H1 (cell line): ENCODE data around the gene PKD1. TPM values are rescaled to one million over a fixed set of nuclear protein-coding genes. Genes with fewer than 3 reads are reported as not detected.

Experiments used
- CTCF ChIA-PET: fragments of 300-600 bp; sonication (Branson Sonifier 250); formaldehyde crosslinking; loops from one replicate; lab custom pipeline; 2021; ENCODE audit not compliant: partially characterized antibody; lab: Charles Lee
- POLR2A ChIA-PET: fragments of 300-600 bp; sonication (Branson Sonifier 250); formaldehyde crosslinking; loops from one replicate; lab custom pipeline; 2021; ENCODE audit warnings: inconsistent platforms; ENCODE audit not compliant: partially characterized antibody; lab: Charles Lee
- DNase-seq, 2 experiments: peaks; one replicate each; pipeline versions ENCODE4 v3.0.0 to v3.0.0-alpha.2; 2010 to 2022; ENCODE audit warnings: low spot score in 2 of 2, low read depth in 1 of 2, mixed read lengths in 1 of 2
- FAIRE-seq: peaks from 2 replicates; lab custom pipeline; 2011; peaks lifted over from hg19 to GRCh38; lab: Jason Lieb, UNC
- H2AFZ ChIP-seq: 2 replicates; pipeline ENCODE4 v1.8.1; 2012; ENCODE audit warnings: low read length, inconsistent platforms
- H2AK5ac ChIP-seq: 2 replicates; pipeline ENCODE4 v1.6.1; 2013; ENCODE audit warnings: low read depth, low read length
- H2BK120ac ChIP-seq: replicated peaks from 2 replicates; pipeline ENCODE3; 2013; ENCODE audit warnings: low read depth, low read length, inconsistent platforms
- H2BK12ac ChIP-seq: 2 replicates; pipeline ENCODE4 v1.6.1; 2013; ENCODE audit warnings: low read depth, low read length
- H2BK15ac ChIP-seq: 2 replicates; pipeline ENCODE4 v1.6.1; 2013; ENCODE audit warnings: low read length
- H2BK20ac ChIP-seq: 2 replicates; pipeline ENCODE4 v1.6.1; 2013; ENCODE audit warnings: low read length
- H2BK5ac ChIP-seq: 2 replicates; pipeline ENCODE4 v1.6.1; 2013; ENCODE audit warnings: low read depth, low read length
- H3K14ac ChIP-seq: 2 replicates; pipeline ENCODE4 v1.6.1; 2013; ENCODE audit warnings: inconsistent platforms; ENCODE audit not compliant: insufficient read length
- H3K18ac ChIP-seq: 2 replicates; pipeline ENCODE4 v1.6.1; 2013; ENCODE audit warnings: low read length; ENCODE audit errors: extremely low read depth
- H3K23ac ChIP-seq: 2 replicates; pipeline ENCODE4 v1.6.1; 2013; ENCODE audit warnings: inconsistent platforms; ENCODE audit not compliant: insufficient read length
- H3K23me2 ChIP-seq: 2 replicates; pipeline ENCODE4 v1.6.1; 2013; ENCODE audit warnings: low read depth, low read length
- H3K27ac ChIP-seq: 2 replicates; pipeline ENCODE4 v1.6.1; 2011; ENCODE audit warnings: low read depth, low read length, inconsistent platforms
- H3K27me3 ChIP-seq, 4 experiments: replicated peaks in 1 of 4; 1 replicate in 1 of 4; 2 replicates in 3 of 4; pipeline versions ENCODE4 v1.6.1 to v1.8.1; 2011 to 2013; ENCODE audit warnings: low read length in 3 of 4, mild to moderate bottlenecking in 3 of 4, inconsistent platforms in 2 of 4, mixed read lengths in 2 of 4, moderate library complexity in 1 of 4; ENCODE audit not compliant: control insufficient read depth in 3 of 4, insufficient read depth in 3 of 4; ENCODE audit errors: extremely low read depth in 1 of 4
- H3K36me3 ChIP-seq, 4 experiments: 2 replicates each; pipeline versions ENCODE4 v1.6.1 to v1.8.1; 2011 to 2013; ENCODE audit warnings: mild to moderate bottlenecking in 4 of 4, low read length in 3 of 4, moderate library complexity in 2 of 4, control low read depth in 1 of 4, inconsistent platforms in 1 of 4; ENCODE audit not compliant: insufficient read depth in 4 of 4, control insufficient read depth in 2 of 4
- H3K4ac ChIP-seq: replicated peaks from 2 replicates; pipeline ENCODE3; 2013; ENCODE audit warnings: low read length, low read depth, mixed read lengths, inconsistent platforms; ENCODE audit not compliant: insufficient read length
- H3K4me1 ChIP-seq, 4 experiments: replicated peaks in 1 of 4; 1 replicate in 1 of 4; 2 replicates in 3 of 4; pipeline versions ENCODE4 v1.6.1 to v1.8.1; 2011 to 2013; ENCODE audit warnings: low read length in 3 of 4, inconsistent platforms in 2 of 4, mixed read lengths in 1 of 4; ENCODE audit not compliant: insufficient read depth in 4 of 4, control insufficient read depth in 3 of 4
- H3K4me2 ChIP-seq, 2 experiments: 2 replicates each; pipeline versions ENCODE4 v1.6.1 to v1.8.1; 2011 to 2013; ENCODE audit warnings: low read depth in 2 of 2, low read length in 2 of 2, control low read depth in 1 of 2, inconsistent platforms in 1 of 2, mild to moderate bottlenecking in 1 of 2; ENCODE audit not compliant: insufficient read depth in 1 of 2
- H3K4me3 ChIP-seq, 4 experiments: fragments of 200-600, 300-600 bp in 1 of 4; sonication (generic), shearing (Covaris generic), sonication (Bioruptor Twin) in 1 of 4; 2 replicates each; pipeline versions ENCODE4 v1.5.1 to v1.8.1; 2011 to 2016; ENCODE audit warnings: low read length in 4 of 4, low read depth in 3 of 4, control low read depth in 2 of 4, inconsistent platforms in 2 of 4, mild to moderate bottlenecking in 2 of 4, mixed read lengths in 1 of 4, moderate library complexity in 1 of 4; ENCODE audit not compliant: insufficient read depth in 2 of 4; ENCODE audit errors: extremely low read depth in 1 of 4
- H3K56ac ChIP-seq: replicated peaks from 2 replicates; pipeline ENCODE3; 2013; ENCODE audit warnings: low read depth, mild to moderate bottlenecking, mixed read lengths, low read length, inconsistent platforms; ENCODE audit not compliant: insufficient read length
- H3K79me1 ChIP-seq: 2 replicates; pipeline ENCODE4 v1.6.1; 2013; ENCODE audit warnings: low read depth, low read length, control low read depth
- H3K79me2 ChIP-seq, 2 experiments: 2 replicates each; pipeline versions ENCODE4 v1.6.1 to v1.8.1; 2012 to 2013; ENCODE audit warnings: low read length in 2 of 2, mild to moderate bottlenecking in 2 of 2, inconsistent platforms in 1 of 2; ENCODE audit not compliant: insufficient read depth in 2 of 2, control insufficient read depth in 1 of 2
- H3K9ac ChIP-seq, 4 experiments: replicated peaks in 1 of 4; 1 replicate in 1 of 4; 2 replicates in 3 of 4; pipeline versions ENCODE4 v1.6.1 to v1.8.1; 2011 to 2013; ENCODE audit warnings: low read depth in 3 of 4, low read length in 3 of 4, control low read depth in 2 of 4, mild to moderate bottlenecking in 2 of 4, moderate library complexity in 2 of 4, inconsistent platforms in 1 of 4; ENCODE audit errors: extremely low read depth in 1 of 4
- H3K9me3 ChIP-seq, 2 experiments: 2 replicates each; pipeline versions ENCODE4 v1.6.1 to v1.8.1; 2012 to 2013; ENCODE audit warnings: mild to moderate bottlenecking in 2 of 2, moderate library complexity in 2 of 2, control low read depth in 1 of 2, inconsistent platforms in 1 of 2, low read depth in 1 of 2, low read length in 1 of 2, mixed read lengths in 1 of 2; ENCODE audit not compliant: insufficient read depth in 2 of 2
- H4K20me1 ChIP-seq, 2 experiments: replicated peaks in 1 of 2; 2 replicates each; pipeline versions ENCODE3 to v1.8.1; 2011 to 2013; ENCODE audit warnings: inconsistent platforms in 2 of 2, low read length in 2 of 2, mild to moderate bottlenecking in 1 of 2; ENCODE audit not compliant: insufficient read depth in 2 of 2, control insufficient read depth in 1 of 2
- H4K5ac ChIP-seq: 2 replicates; pipeline ENCODE4 v1.6.1; 2013; ENCODE audit warnings: low read length, low read depth, mixed read lengths, inconsistent platforms; ENCODE audit not compliant: insufficient read length
- H4K8ac ChIP-seq: 2 replicates; pipeline ENCODE4 v1.8.0; 2013; ENCODE audit warnings: mild to moderate bottlenecking, moderate library complexity, low read length, inconsistent platforms; ENCODE audit not compliant: insufficient read depth; ENCODE audit errors: extremely low read depth
- H4K91ac ChIP-seq: replicated peaks from 2 replicates; pipeline ENCODE3; 2013; ENCODE audit warnings: low read length, mixed read lengths, inconsistent platforms; ENCODE audit not compliant: insufficient read length
- ASH2L ChIP-seq: fragments of 200-600, 300-600 bp; sonication (generic); IDR thresholded peaks from one replicate; pipeline ENCODE4 v1.7.1; 2017; ENCODE audit warnings: low read length
- KDM4A ChIP-seq: IDR thresholded peaks from one replicate; pipeline ENCODE4 v1.7.1; 2012; ENCODE audit warnings: low read depth, mild to moderate bottlenecking, moderate library complexity, low read length, inconsistent platforms; ENCODE audit not compliant: severe bottlenecking
- POLR2AphosphoS5 ChIP-seq: IDR thresholded peaks from 2 replicates; pipeline ENCODE4 v1.6.1; 2011; ENCODE audit warnings: low read depth, low read length
- TBP ChIP-seq: IDR thresholded peaks from 2 replicates; pipeline ENCODE4 v1.6.1; 2011; ENCODE audit warnings: low read depth, low read length, improper control_type of control experiment
- WGBS, 2 experiments: shearing (Covaris generic) in 1 of 2; methylation state at CpG; one replicate each; pipeline versions ENCODE4 v1.1.6 to v1.1.7; 2013 to 2015; ENCODE audit warnings: low lambda C conversion rate in 2 of 2, mixed read lengths in 2 of 2, inconsistent platforms in 1 of 2, low coverage in 1 of 2, missing lambda C conversion rate in 1 of 2; ENCODE audit not compliant: insufficient replicate concordance in 2 of 2, insufficient coverage in 1 of 2, insufficient read length in 1 of 2; ENCODE audit errors: extremely low coverage in 1 of 2, missing lambda C conversion rate in 1 of 2; 5-methylcytosine and 5-hydroxymethylcytosine counted together
- polyA plus RNA-seq, 7 experiments: library from polyadenylated mRNA; depleted of rRNA in 3 of 7; stranded (reverse) in 5 of 7; unstranded in 2 of 7; fragments of >200 nt in 5 of 7; fragments of 200-250 nt in 2 of 7; gene quantifications; 1 replicate in 5 of 7; 2 replicates in 1 of 7; 4 replicates in 1 of 7; pipeline versions ENCODE4 v1.2.1 to v1.2.3, GENCODE V29; 2011 to 2013; ENCODE audit warnings: missing spikeins in 2 of 7, mixed read lengths in 2 of 7
- total RNA-seq: library from RNA; stranded (reverse); fragmentation: NEBNext Ultra II Directional; extraction: Animal tissue kit (Norgen Biotek cat#: 25700); gene quantifications from 2 replicates; pipeline ENCODE4 v1.2.1, GENCODE V29; 2021

The PKD1 gene
- total and polyA plus RNA-seq, 2 of the 8 experiments (the other 6 are each of a cell fraction or from before 2014, with no cell fraction given) = 40.6 to 52.7 TPM

GRCh38 chr16:2040041-2040786, 95.5 kb downstream of the PKD1 start:
- H2AFZ ChIP-seq = no peak overlapping the region
- no peak for DNase-seq
- no peaks in the 10 kb centered on the region for H3K27me3 ChIP-seq
- H2BK15ac ChIP-seq = no peak overlapping the region
- no peak overlapping the region for H2BK120ac ChIP-seq
- TF ChIP-seq KDM4A = no peak
- no peak for TF ChIP-seq POLR2AphosphoS5
- TF ChIP-seq ASH2L = no peak
- TF ChIP-seq TBP = no peak
- ChIA-PET POLR2A (interaction anchor here (0.6 to 3.1 kb wide), 9 partner anchors 7 to 115 kb away, joined by 3 to 14 read pairs (median 4); partner anchors contain the start of genes NTHL1, TRAF7 and TSC2), CTCF (interaction anchor here (0.7 to 1.9 kb wide), 9 partner anchors 8 to 100 kb away, joined by 3 to 9 read pairs (median 4); partner anchors contain the start of genes NTHL1 and TSC2)
- no peak overlapping the region for H3K4ac ChIP-seq
- no peak overlapping the region for H3K14ac ChIP-seq
- no peak for FAIRE-seq
- H3K9ac ChIP-seq = no peak overlapping the region
- no peaks in the 10 kb centered on the region for H3K23me2 ChIP-seq
- no peak overlapping the region for H4K91ac ChIP-seq
- H4K8ac ChIP-seq = no peak overlapping the region
- no peak overlapping the region for H3K27ac ChIP-seq
- H2BK5ac ChIP-seq = no peak overlapping the region
- no peaks in the 10 kb centered on the region for H3K79me1 ChIP-seq
- no peaks in the 10 kb centered on the region for H3K79me2 ChIP-seq
- peaks cover 0 to 3% (median 0%) of the 10 kb centered on the region in 4 experiments; a peak in 1 of 8 replicates for H3K36me3 ChIP-seq
- H2BK12ac ChIP-seq = no peak overlapping the region
- no peak overlapping the region for H3K56ac ChIP-seq
- no peaks in the 10 kb centered on the region for H3K9me3 ChIP-seq
- WGBS, 2 experiments = 90% methylated on average over 20 of the region's 24 CpGs; no CpG with 5 or more reads in 1 of the 2 experiments
- H2BK20ac ChIP-seq = no peak overlapping the region
- H3K18ac ChIP-seq = no peak overlapping the region
- no peak overlapping the region for H3K4me2 ChIP-seq
- H2AK5ac ChIP-seq = no peak overlapping the region
- no peak overlapping the region for H3K4me3 ChIP-seq
- H3K23ac ChIP-seq = no peak overlapping the region
- H4K20me1 ChIP-seq = peaks cover 0 to 5% of the 10 kb centered on the region in 2 experiments
- peaks cover 0 to 4% (median 0%) of the 10 kb centered on the region in 4 experiments; a peak in 3 of 7 replicates for H3K4me1 ChIP-seq
- no peak overlapping the region for H4K5ac ChIP-seq
